PC-9 (cell line): ENCODE measurements around the gene SPHKAP.

ENCODE experiments used
- CTCF ChIP-seq: fragments of 200-600 bp; sonication (generic); conservative IDR thresholded peaks from 2 replicates; pipeline ENCODE4 v1.6.1; 2017; ENCODE audit warnings: mixed run types, antibody characterized with exemption, mild to moderate bottlenecking, moderate library complexity
- EZH2 ChIP-seq: fragments of 200-600 bp; sonication (generic); IDR thresholded peaks from 2 replicates; pipeline ENCODE4 v1.8.0; 2017; ENCODE audit warnings: antibody characterized with exemption, low read depth

GRCh38 chr2:228040995-228041394 is 140.5 kb downstream of the SPHKAP start:
- TF ChIP-seq CTCF (no peak), EZH2 (no peak)
